ENCODE measurements around the gene DOCK3. TPM values are rescaled to one million over a fixed set of nuclear protein-coding genes. Genes with fewer than 3 reads are reported as not detected.

The DOCK3 gene
- total RNA-seq, 6 donors from 2014 or later = 0.15 to 3.1 (median 0.88) TPM

DNA sequence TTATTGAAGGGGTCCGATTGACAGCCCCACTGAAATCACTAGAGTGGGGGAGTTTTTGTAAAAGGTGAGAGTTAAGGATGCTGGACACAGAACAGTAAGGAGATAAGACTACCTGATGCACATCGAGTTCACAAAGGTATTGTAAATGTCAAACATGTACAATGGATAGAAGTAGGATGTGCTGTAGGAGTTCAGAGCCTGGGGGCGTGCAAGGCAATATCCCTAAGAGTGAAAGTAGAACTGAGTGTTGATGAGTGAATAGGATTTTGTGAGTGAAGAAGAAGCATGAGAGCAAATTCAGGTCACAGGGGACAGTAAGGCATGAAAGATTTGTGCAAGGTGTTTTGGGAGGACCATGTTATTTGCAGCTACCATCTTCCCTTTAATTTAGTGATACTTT, 21.5 kb downstream of the DOCK3 start:
- Histone ChIP-seq H3K9me3 (peaks cover 0 to 9% (median 3%) of the 10 kb centered on the region in 4 donors), H3K36me3 (no peaks in the 10 kb centered on the region), H3K4me1 (no peaks in the 10 kb centered on the region), H3K4me3 (no peak overlapping the region), H3K27ac (no peak overlapping the region), H3K27me3 (no peaks in the 10 kb centered on the region)
- no peak for DNase-seq
- ATAC-seq (ENCODE audit: low FRiP score in 2 of 2) = no peak
- TF ChIP-seq, protein P1, sequence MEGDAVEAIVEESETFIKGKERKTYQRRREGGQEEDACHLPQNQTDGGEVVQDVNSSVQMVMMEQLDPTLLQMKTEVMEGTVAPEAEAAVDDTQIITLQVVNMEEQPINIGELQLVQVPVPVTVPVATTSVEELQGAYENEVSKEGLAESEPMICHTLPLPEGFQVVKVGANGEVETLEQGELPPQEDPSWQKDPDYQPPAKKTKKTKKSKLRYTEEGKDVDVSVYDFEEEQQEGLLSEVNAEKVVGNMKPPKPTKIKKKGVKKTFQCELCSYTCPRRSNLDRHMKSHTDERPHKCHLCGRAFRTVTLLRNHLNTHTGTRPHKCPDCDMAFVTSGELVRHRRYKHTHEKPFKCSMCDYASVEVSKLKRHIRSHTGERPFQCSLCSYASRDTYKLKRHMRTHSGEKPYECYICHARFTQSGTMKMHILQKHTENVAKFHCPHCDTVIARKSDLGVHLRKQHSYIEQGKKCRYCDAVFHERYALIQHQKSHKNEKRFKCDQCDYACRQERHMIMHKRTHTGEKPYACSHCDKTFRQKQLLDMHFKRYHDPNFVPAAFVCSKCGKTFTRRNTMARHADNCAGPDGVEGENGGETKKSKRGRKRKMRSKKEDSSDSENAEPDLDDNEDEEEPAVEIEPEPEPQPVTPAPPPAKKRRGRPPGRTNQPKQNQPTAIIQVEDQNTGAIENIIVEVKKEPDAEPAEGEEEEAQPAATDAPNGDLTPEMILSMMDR (IDR thresholded peaks at IDR 0.05) = no peak
- no peak for TF ChIP-seq EP300 (IDR thresholded peaks at IDR 0.05)
- no peak for TF ChIP-seq POLR2AphosphoS5 (IDR thresholded peaks at IDR 0.05)
- no peak for TF ChIP-seq POLR2A (IDR thresholded peaks at IDR 0.05)
- 81 to 92% methylated on average over 3 of the region's 3 CpGs for WGBS, 2 donors

DNA sequence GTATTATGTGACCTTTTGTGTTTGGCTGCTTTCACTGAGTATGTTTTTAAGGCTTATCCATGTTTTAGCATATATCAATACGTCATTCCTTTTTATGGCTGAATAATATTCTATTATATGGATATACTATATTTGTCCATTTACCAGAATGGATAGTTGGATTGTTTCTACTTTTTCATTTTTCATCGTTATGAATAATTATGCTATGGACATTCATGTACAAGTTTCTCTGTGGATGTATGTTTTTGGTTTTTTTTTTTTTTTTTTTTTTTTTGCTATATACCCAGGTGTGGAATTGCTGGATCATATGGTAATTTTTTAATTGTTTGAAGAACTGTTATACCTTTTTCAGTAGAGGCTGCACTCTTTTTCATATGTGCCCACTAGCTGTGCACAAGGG, 23.5 kb downstream of the DOCK3 start:
- no peak overlapping the region for H3K27ac ChIP-seq
- DNase-seq = no peak
- TF ChIP-seq, protein P1 (IDR thresholded peaks at IDR 0.05) = no peak
- no peak for TF ChIP-seq POLR2AphosphoS5 (IDR thresholded peaks at IDR 0.05)
- TF ChIP-seq POLR2A (IDR thresholded peaks at IDR 0.05) = no peak
- no peak for TF ChIP-seq EP300 (IDR thresholded peaks at IDR 0.05)
- H3K36me3 ChIP-seq = no peaks in the 10 kb centered on the region
- WGBS, 2 donors = 92 to 97% methylated on average over 2 of the region's 2 CpGs
- H3K9me3 ChIP-seq = peaks cover 0 to 9% (median 5%) of the 10 kb centered on the region in 4 donors
- no peaks in the 10 kb centered on the region for H3K4me1 ChIP-seq
- no peaks in the 10 kb centered on the region for H3K27me3 ChIP-seq
- H3K4me3 ChIP-seq = no peak overlapping the region
- no peak for ATAC-seq (ENCODE audit: low FRiP score in 2 of 2)

DNA sequence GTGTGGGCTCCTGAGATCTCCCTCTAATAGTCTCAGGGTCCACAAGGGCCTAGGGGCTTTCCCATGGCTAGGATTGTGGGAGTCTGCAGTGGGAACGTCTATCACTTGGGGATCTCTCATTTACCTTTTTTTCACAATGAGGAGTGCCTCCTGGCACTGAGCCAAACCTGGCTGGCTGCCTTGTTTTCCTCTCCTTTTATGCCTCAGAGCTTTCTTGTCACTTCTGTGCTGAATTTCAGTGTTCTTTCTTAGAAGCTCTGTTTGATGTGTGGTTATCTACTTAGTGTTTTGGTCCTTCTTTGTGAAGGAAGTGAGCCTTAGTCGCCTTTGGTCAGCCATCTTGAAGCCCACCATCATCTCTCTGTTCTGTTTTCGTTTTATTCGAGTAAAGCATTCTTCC, 33.9 kb downstream of the DOCK3 start:
- DNase-seq (no peak), ATAC-seq (ENCODE audit: low FRiP score in 2 of 2) (no peak)
- Histone ChIP-seq H3K4me1 (no peaks in the 10 kb centered on the region), H3K27ac (no peak overlapping the region), H3K36me3 (no peaks in the 10 kb centered on the region), H3K9me3 (no peaks in the 10 kb centered on the region), H3K27me3 (no peaks in the 10 kb centered on the region), H3K4me3 (no peak overlapping the region)
- 51 to 59% methylated on average over 4 of the region's 4 CpGs for WGBS, 2 donors
- no peak for TF ChIP-seq POLR2AphosphoS5 (IDR thresholded peaks at IDR 0.05)

DNA sequence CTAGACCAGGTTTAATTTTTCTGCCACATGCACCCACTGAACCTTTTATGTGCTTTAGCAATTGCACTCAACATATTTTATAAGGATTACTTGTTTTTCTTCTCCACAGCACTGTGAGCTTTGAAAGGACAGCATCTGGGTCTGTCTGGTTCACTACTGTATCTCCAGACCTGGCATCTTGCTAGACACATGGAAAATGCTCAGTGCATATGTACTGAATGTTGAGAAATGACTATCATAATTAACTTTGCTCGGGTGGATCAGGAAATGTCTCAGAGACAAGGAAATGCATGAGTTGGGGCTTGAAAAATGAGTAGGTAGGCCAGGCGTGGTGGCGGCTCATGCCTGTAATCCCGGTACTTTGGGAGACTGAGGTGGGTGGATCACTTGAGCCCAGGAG, 40.2 kb downstream of the DOCK3 start:
- no peaks in the 10 kb centered on the region for H3K9me3 ChIP-seq
- H3K36me3 ChIP-seq = no peaks in the 10 kb centered on the region
- no peaks in the 10 kb centered on the region for H3K27me3 ChIP-seq
- H3K4me3 ChIP-seq = no peak overlapping the region
- H3K27ac ChIP-seq = no peak overlapping the region
- no peaks in the 10 kb centered on the region for H3K4me1 ChIP-seq
- TF ChIP-seq, protein P1 (IDR thresholded peaks at IDR 0.05) = no peak
- TF ChIP-seq EP300 (IDR thresholded peaks at IDR 0.05) (no peak), POLR2A (IDR thresholded peaks at IDR 0.05) (no peak), POLR2AphosphoS5 (IDR thresholded peaks at IDR 0.05) (no peak)
- DNase-seq = no peak
- WGBS, 2 donors = 53 to 61% methylated on average over 4 of the region's 4 CpGs
- ATAC-seq (ENCODE audit: low FRiP score in 2 of 2) = no peak

DNA sequence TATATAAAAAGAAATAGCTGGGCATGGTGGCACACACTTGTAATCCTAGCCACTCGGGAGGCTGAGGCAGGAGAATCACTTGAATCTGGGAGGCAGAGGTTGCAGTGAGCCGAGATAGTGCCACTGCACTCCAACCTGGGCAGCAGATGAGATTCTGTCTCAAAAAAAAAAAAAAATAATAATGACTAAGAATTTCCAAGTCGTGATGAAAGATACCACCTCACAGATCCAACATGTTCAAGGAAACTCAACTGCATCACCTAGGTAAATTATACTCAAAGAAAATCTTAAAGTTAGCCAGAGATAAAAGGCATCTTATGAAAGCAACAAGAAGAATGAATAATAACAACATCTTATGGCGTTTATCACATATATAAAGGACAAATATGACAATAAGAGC, 50.1 kb downstream of the DOCK3 start:
- H3K9me3 ChIP-seq = no peaks in the 10 kb centered on the region
- no peaks in the 10 kb centered on the region for H3K4me1 ChIP-seq
- H3K27me3 ChIP-seq = no peaks in the 10 kb centered on the region
- TF ChIP-seq POLR2A (IDR thresholded peaks at IDR 0.05) (no peak), POLR2AphosphoS5 (IDR thresholded peaks at IDR 0.05) (no peak), EP300 (IDR thresholded peaks at IDR 0.05) (no peak)
- TF ChIP-seq, protein P1 (IDR thresholded peaks at IDR 0.05) = no peak
- DNase-seq = no peak
- 88 to 90% methylated on average over 4 of the region's 4 CpGs for WGBS, 2 donors
- no peak overlapping the region for H3K4me3 ChIP-seq
- H3K36me3 ChIP-seq = no peaks in the 10 kb centered on the region
- no peak overlapping the region for H3K27ac ChIP-seq
- no peak for ATAC-seq (ENCODE audit: low FRiP score in 2 of 2)
